ENCODE measurements around the gene TBC1D20.

TBC1D20 gene

GRCh38 chr20:440148-440547, 22.2 kb downstream of the TBC1D20 start:
- no peak overlapping the region for H3K4me3 ChIP-seq (ENCODE audit: low read depth, low read length)

DNA sequence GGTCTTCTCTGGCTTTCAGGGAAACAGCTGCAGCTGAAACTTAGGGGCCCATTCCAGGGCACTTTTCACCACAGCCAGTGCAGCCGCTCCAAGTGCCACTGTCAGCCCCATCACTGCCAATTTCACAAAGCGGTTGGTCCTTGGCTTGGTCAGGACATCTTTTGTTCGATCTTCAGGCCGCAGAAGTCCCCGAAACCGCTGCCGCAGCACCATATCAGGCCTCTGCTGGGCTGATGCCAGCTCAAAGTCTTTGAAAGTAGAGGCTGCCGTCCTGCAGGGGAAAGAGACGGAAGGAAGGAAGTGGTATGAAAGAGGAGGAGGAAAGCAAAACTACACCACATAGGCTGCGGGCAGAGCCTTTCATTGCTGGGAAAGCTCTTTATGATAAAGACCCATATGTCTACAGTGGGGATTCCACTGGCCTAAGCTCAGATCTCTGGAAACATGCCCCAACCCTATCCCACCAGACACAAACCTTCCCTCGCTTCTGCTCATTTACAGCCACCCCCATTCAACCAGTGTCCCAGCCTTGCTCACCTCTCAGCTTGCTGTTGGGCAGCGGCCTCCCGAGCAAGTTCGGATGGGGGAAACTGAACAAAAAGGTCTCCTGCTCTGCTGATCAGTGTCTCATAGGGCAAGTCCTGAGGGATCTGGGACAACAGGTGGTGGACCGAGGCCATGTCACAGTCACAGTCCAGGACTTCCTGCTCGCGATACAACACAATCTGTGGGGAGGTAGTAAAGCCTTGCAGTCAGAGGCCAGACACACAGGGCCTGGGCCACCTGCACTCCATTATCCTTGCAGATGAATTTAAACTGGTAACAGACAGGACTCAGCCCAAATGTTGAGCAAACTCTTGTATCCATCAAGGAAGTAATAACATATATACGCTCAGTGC, 23.5 kb downstream of the TBC1D20 start:
- H3K4me3 ChIP-seq (ENCODE audit: low read depth, low read length): no peak overlapping the region

GRCh38 chr20:437787-438486, 24.4 kb downstream of the TBC1D20 start:
- no peak overlapping the region for H3K4me3 ChIP-seq (ENCODE audit: low read depth, low read length)

- no peak overlapping the region for H3K4me3 ChIP-seq (ENCODE audit: low read depth, low read length)
These were observed 25.9 kb downstream of the TBC1D20 start for GRCh38 chr20:436476-436875.

DNA sequence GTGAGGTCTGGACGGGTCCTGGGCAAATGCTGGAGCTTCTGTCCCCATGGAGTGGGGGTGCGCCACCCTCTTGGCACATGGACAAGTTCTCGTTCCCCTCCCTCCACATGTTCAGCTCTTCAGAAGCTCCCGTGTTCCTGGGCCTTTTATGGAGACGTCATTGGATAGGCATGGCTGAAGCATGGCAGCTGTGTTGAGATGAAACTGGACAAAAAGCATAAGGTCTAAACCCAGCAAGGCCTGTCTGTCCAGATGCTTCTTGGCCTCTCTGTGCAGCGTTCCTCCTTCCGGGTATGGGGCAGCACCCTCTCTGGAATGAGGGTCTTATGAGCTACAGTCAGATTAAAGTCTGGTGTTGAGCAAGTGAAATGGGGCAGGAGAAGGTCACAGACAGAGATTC, 26.8 kb downstream of the TBC1D20 start:
- no peak overlapping the region for H3K4me3 ChIP-seq (ENCODE audit: low read depth, low read length)

- H3K4me3 ChIP-seq (ENCODE audit: low read depth, low read length): peak overlapping the region; percentile 13
These were observed 27.5 kb downstream of the TBC1D20 start for GRCh38 chr20:434661-435419.

GRCh38 chr20:434221-434620, 28.1 kb downstream of the TBC1D20 start:
- no peak overlapping the region for H3K4me3 ChIP-seq (ENCODE audit: low read depth, low read length)

GRCh38 chr20:433300-433975, 28.9 kb downstream of the TBC1D20 start:
- H3K4me3 ChIP-seq (ENCODE audit: low read depth, low read length): no peak overlapping the region

GRCh38 chr20:432677-433299, 29.5 kb downstream of the TBC1D20 start:
- H3K4me3 ChIP-seq (ENCODE audit: low read depth, low read length): no peak overlapping the region

DNA sequence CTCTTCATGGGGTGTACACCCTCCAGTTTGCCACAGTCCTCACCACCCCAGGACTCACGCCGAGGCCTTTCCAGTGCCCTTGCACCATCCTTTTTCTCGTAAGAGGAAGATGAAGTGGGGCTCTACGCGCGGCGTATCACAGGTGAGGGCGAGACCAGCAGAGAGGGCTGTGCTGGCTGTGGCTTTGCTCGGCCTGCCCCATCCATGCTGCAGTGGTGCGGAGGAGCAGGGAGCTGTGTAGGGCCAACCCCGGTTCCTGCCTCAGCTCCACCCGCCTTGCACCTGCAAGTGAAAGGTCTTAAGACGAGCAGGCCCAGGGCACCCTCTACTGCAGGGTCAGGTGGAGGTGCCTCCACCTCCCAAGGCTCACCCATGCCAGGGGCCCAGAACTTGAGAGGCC, 30.1 kb downstream of the TBC1D20 start:
- H3K4me3 ChIP-seq (ENCODE audit: low read depth, low read length): no peak overlapping the region

DNA sequence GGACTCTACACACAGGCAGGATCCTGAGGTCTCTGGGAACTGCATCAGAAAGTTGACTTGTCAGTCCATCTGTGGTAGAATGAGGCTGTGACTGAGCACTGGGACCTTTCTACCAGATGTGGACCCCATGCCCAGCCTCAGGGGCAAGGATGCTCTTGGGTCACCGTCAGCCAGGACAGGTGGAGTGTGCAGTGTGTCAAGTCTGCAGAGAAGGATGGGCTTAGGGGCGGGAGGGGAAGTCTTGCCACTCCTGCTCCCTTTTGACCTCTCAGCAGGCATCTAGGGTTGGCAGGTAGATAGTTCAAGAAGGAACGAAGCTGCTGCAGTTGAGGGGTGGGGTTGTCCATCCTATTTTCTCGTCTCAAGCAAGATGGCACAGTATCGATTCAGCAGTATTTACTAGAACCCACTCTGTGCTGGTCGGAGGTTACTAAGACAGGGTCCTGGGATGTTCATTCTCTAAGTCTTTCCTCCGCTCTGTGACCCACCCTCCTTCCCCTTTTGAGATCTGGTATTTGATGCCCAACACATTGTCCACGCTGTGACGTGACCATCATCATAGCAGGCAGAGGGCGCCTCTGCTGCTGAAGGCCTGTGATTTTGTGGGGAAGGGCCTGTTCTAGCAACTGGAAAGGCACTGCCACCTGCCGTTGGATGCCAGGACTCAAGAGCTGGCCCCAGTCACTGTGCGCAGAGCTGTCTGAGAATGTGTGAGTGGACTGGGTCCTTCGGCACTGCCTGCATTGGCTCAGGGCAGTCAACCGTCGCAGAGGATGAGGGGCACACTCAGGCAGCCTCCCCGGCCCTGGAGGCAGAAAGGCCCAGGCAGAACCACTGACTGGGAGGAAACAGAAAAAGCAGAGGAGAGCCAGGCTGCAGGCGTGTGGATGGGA, 31.1 kb downstream of the TBC1D20 start:
- H3K4me3 ChIP-seq (ENCODE audit: low read depth, low read length): no peak overlapping the region

GRCh38 chr20:430091-430999, 32.0 kb downstream of the TBC1D20 start:
- H3K4me3 ChIP-seq (ENCODE audit: low read depth, low read length): no peak overlapping the region

DNA sequence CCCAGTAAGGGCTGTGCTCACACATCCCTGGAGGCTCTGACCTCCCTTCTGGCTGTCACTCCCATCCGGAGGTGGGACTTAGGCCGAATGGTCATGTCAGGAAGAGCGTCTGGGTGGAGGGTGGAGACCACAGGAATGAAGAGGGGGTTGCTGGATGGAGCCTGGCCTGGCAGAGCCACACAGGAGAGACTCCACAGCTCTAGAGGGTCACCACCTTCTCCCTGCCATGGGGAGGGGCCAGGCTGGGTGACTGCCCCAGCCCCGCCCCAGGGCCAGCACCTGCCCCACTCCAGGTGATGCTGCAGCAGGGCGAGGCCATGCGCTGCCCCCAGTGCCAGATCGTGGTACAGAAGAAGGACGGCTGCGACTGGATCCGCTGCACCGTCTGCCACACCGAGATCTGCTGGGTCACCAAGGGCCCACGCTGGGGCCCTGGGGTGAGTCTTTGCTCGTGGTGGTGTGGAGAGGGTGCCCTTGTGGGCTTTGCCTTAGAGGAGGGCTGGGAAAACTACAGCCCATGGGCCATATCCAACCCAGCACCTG, 33.6 kb downstream of the TBC1D20 start:
- no peak overlapping the region for H3K4me3 ChIP-seq (ENCODE audit: low read depth, low read length)

GRCh38 chr20:427849-428657, 34.3 kb downstream of the TBC1D20 start:
- no peak overlapping the region for H3K4me3 ChIP-seq (ENCODE audit: low read depth, low read length)

DNA sequence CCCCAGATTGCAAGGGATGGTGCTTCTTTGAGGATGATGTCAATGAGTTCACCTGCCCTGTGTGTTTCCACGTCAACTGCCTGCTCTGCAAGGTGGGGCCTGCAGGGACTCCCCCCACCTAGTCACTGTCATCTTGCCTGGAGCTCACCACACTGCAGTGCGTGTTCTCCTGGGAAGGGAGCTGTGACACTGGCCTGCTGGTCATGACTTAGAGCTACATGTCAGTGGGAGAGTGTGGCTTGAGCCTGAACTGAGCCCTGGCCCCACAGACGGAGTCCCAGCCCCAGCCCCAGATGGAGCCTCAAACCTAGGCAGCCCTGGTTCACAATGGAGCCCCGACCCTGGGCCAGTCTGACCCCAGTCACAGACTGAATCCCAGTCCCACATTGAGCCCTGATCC, 34.9 kb downstream of the TBC1D20 start:
- H3K4me3 ChIP-seq (ENCODE audit: low read depth, low read length): no peak overlapping the region

GRCh38 chr20:426566-426965, 35.8 kb downstream of the TBC1D20 start:
- no peak overlapping the region for H3K4me3 ChIP-seq (ENCODE audit: low read depth, low read length)

DNA sequence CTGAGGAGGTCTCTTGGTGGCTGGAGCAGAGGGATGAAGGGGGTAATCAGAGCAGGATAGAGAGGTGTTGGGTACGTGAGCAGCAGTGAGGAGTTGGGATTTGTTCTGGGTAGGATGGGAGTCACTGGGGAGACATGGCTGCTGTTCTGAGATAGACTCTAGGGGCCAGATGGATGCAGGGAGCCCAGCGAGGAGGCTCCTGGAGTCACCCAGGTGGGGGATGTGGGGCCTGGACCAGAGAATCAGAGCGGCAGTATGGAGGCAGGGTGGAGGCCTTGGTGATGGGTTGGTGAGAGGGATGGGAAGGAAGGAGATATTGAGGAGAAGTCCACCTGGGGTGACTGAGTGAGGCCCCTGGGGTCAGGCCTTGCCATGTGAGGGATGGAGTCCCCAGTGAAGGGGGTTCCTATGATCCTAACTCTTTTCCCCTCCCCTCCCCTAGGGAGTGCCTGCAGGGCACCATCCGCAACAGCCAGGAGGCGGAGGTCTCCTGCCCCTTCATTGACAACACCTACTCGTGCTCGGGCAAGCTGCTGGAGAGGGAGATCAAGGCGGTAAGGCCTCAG, 40.6 kb downstream of the TBC1D20 start:
- H3K4me3 ChIP-seq (ENCODE audit: low read depth, low read length): no peak overlapping the region

Measured in iPS-11a (cell line).